GM04504 (cell line): ENCODE results near the gene LIN52.
"Not testable (repeated sequence)": the region's sequence is repeated elsewhere in the genome, so short reads cannot be mapped to it uniquely, and the experiment has no call there.

Experiments
- DNase-seq: peaks from one replicate; pipeline ENCODE4 v3.0.0-alpha.2; 2012; ENCODE audit warnings: low read depth

Gene LIN52

GRCh38 chr14:74109369-74109768, 24.6 kb downstream of the LIN52 start:
- no peak for DNase-seq

- DNase-seq: peak; percentile 37
Observed at GRCh38 chr14:74111395-74112216, 26.9 kb downstream of the LIN52 start.

GRCh38 chr14:74125487-74125886, 40.7 kb downstream of the LIN52 start:
- not testable (repeated sequence) for DNase-seq

GRCh38 chr14:74126315-74127013, 41.7 kb downstream of the LIN52 start:
- DNase-seq: no peak

GRCh38 chr14:74127634-74128033, 42.9 kb downstream of the LIN52 start:
- DNase-seq: no peak

- DNase-seq: no peak
Observed at GRCh38 chr14:74133833-74134481, 49.2 kb downstream of the LIN52 start.

GRCh38 chr14:74134484-74134883, 49.7 kb downstream of the LIN52 start:
- no peak for DNase-seq

- no peak for DNase-seq
Observed at GRCh38 chr14:74135426-74135825, 50.7 kb downstream of the LIN52 start.

- DNase-seq: no peak
Observed at GRCh38 chr14:74140374-74140850, 55.7 kb downstream of the LIN52 start.

- DNase-seq: no peak
Observed at GRCh38 chr14:74141703-74142102, 56.9 kb downstream of the LIN52 start.

GRCh38 chr14:74142523-74142922, 57.8 kb downstream of the LIN52 start:
- no peak for DNase-seq

GRCh38 chr14:74144789-74145188, 60.0 kb downstream of the LIN52 start:
- no peak for DNase-seq

- DNase-seq: no peak
Observed at GRCh38 chr14:74147571-74147970, 62.8 kb downstream of the LIN52 start.

GRCh38 chr14:74148705-74149104, 63.9 kb downstream of the LIN52 start:
- DNase-seq: no peak

GRCh38 chr14:74155287-74155686, 70.5 kb downstream of the LIN52 start:
- DNase-seq: no peak

- no peak for DNase-seq
Observed at GRCh38 chr14:74155749-74156148, 71.0 kb downstream of the LIN52 start.

- no peak for DNase-seq
Observed at GRCh38 chr14:74160763-74161162, 76.0 kb downstream of the LIN52 start.

GRCh38 chr14:74161526-74162158, 76.9 kb downstream of the LIN52 start:
- no peak for DNase-seq

- DNase-seq: no peak
Observed at GRCh38 chr14:74169906-74170305, 85.2 kb downstream of the LIN52 start.

GRCh38 chr14:74176400-74176793, 91.6 kb downstream of the LIN52 start:
- DNase-seq: no peak

GRCh38 chr14:74179856-74180255, 95.1 kb downstream of the LIN52 start:
- DNase-seq: no peak

GRCh38 chr14:74190927-74191575, 106.3 kb downstream of the LIN52 start:
- no peak for DNase-seq
